GM23338 (cell line): ENCODE data around the gene GORAB. TPM values are rescaled to one million over a fixed set of nuclear protein-coding genes. Genes with fewer than 3 reads are reported as not detected.

ENCODE experiments used
- ATAC-seq: fragments of 200-7000 bp; cut with Tn5 transposase; 3 replicates; pipeline ENCODE4 v1.9.1; 2020
- DNase-seq: peaks from one replicate; pipeline ENCODE4 v3.0.0-alpha.2; 2015; ENCODE audit warnings: low spot score
- H2AFZ ChIP-seq: fragments of 200-600 bp; sonication (generic); 2 replicates; pipeline ENCODE4 v1.8.0; 2016; ENCODE audit warnings: antibody characterized with exemption, mild to moderate bottlenecking, moderate library complexity
- H3F3A ChIP-seq: fragments of 200-600 bp; sonication (generic); replicated peaks from 2 replicates; pipeline ENCODE4 v1.8.0; 2017; ENCODE audit warnings: antibody characterized with exemption, mixed run types, low read depth
- H3K27ac ChIP-seq: fragments of 200-600 bp; sonication (generic); 2 replicates; pipeline ENCODE4 v1.6.1; 2016; ENCODE audit warnings: low read depth
- H3K27me3 ChIP-seq: fragments of 200-600 bp; sonication (generic); 2 replicates; pipeline ENCODE4 v1.8.0; 2016; ENCODE audit warnings: mild to moderate bottlenecking, mixed run types, moderate library complexity; ENCODE audit not compliant: insufficient read depth
- H3K36me3 ChIP-seq: fragments of 200-600 bp; sonication (generic); 2 replicates; pipeline ENCODE4 v1.8.0; 2016; ENCODE audit warnings: mild to moderate bottlenecking; ENCODE audit not compliant: insufficient read depth
- H3K4me1 ChIP-seq: fragments of 200-600 bp; sonication (generic); 2 replicates; pipeline ENCODE4 v1.8.0; 2016; ENCODE audit warnings: mild to moderate bottlenecking, moderate library complexity; ENCODE audit not compliant: insufficient read depth
- H3K4me2 ChIP-seq: fragments of 200-600 bp; sonication (generic); 2 replicates; pipeline ENCODE4 v1.7.1; 2017; ENCODE audit warnings: mixed run types
- H3K4me3 ChIP-seq: fragments of 200-600 bp; sonication (generic); 2 replicates; pipeline ENCODE4 v1.6.1; 2016; ENCODE audit warnings: mixed run types
- H3K79me2 ChIP-seq: fragments of 200-600 bp; sonication (generic); replicated peaks from 2 replicates; pipeline ENCODE4 v1.8.0; 2017; ENCODE audit warnings: mild to moderate bottlenecking; ENCODE audit not compliant: insufficient read depth
- H3K9me2 ChIP-seq: fragments of 200-600 bp; sonication (generic); 2 replicates; pipeline ENCODE4 v1.8.0; 2017; ENCODE audit not compliant: insufficient read depth
- H4K20me1 ChIP-seq: fragments of 200-600 bp; sonication (generic); replicated peaks from 2 replicates; pipeline ENCODE4 v1.8.0; 2017; ENCODE audit warnings: mild to moderate bottlenecking; ENCODE audit not compliant: insufficient read depth
- H3K27ac Mint-ChIP-seq: 2 replicates; pipeline ENCODE4 v1.8.0; 2020; ENCODE audit warnings: inconsistent platforms, mild to moderate bottlenecking, moderate library complexity, mixed read lengths
- H3K27me3 Mint-ChIP-seq: 3 replicates; pipeline ENCODE4 v1.8.0; 2022; ENCODE audit warnings: low read depth, mild to moderate bottlenecking, moderate library complexity, mixed read lengths, inconsistent platforms; ENCODE audit not compliant: insufficient read depth, poor library complexity
- H3K36me3 Mint-ChIP-seq: 3 replicates; pipeline ENCODE4 v1.8.0; 2021; ENCODE audit warnings: low read depth, mild to moderate bottlenecking, inconsistent platforms, moderate library complexity, mixed read lengths
- H3K4me1 Mint-ChIP-seq: 3 replicates; pipeline ENCODE4 v1.8.0; 2020; ENCODE audit warnings: mild to moderate bottlenecking, inconsistent platforms, mixed read lengths
- H3K4me3 Mint-ChIP-seq: 3 replicates; pipeline ENCODE4 v1.8.0; 2021; ENCODE audit warnings: moderate library complexity, mild to moderate bottlenecking, inconsistent platforms, mixed read lengths
- H3K9me3 Mint-ChIP-seq: 3 replicates; pipeline ENCODE4 v1.8.0; 2020; ENCODE audit warnings: moderate library complexity, mild to moderate bottlenecking, inconsistent platforms, mixed read lengths
- CREB1 ChIP-seq: fragments of 250-450 bp; sonication (Bioruptor Pico); IDR thresholded peaks from 2 replicates; pipeline ENCODE4 v1.5.0; 2020; ENCODE audit warnings: low read depth, mild to moderate bottlenecking, moderate library complexity
- EZH2 ChIP-seq: fragments of 200-600 bp; sonication (generic); IDR thresholded peaks from one replicate; pipeline ENCODE4 v1.8.0; 2017; ENCODE audit warnings: antibody characterized with exemption, mild to moderate bottlenecking, low read depth; ENCODE audit not compliant: unreplicated experiment
- EZH2phosphoT487 ChIP-seq: fragments of 200-600 bp; sonication (generic); IDR thresholded peaks from one replicate; pipeline ENCODE4 v1.8.1; 2018; ENCODE audit warnings: antibody characterized with exemption; ENCODE audit not compliant: unreplicated experiment
- JUNB ChIP-seq: IDR thresholded peaks from one replicate; pipeline ENCODE4 v1.6.1; 2016; ENCODE audit warnings: antibody characterized with exemption; ENCODE audit not compliant: unreplicated experiment
- NANOG ChIP-seq: IDR thresholded peaks from 2 replicates; pipeline ENCODE4 v1.6.1; 2016; ENCODE audit warnings: antibody characterized with exemption, borderline replicate concordance
- POLR2AphosphoS5 ChIP-seq: IDR thresholded peaks from 2 replicates; pipeline ENCODE4 v1.6.1; 2016; ENCODE audit warnings: antibody characterized with exemption, low read depth
- STAT1 ChIP-seq: IDR thresholded peaks from one replicate; pipeline ENCODE4 v1.6.1; 2016; ENCODE audit warnings: antibody characterized with exemption; ENCODE audit not compliant: unreplicated experiment
- ZNF114 ChIP-seq: fragments of 250-450 bp; sonication (Bioruptor Pico); IDR thresholded peaks from 2 replicates; pipeline ENCODE4 v1.5.0; 2020; ENCODE audit warnings: mild to moderate bottlenecking, moderate library complexity
- ZNF331 ChIP-seq: fragments of 250-450 bp; sonication (Bioruptor Pico); IDR thresholded peaks from 2 replicates; pipeline ENCODE4 v1.5.0; 2020; ENCODE audit warnings: low read depth, mild to moderate bottlenecking, moderate library complexity
- polyA plus RNA-seq: library from polyadenylated mRNA; unstranded; fragments of >200 nt; fragmentation: Nextera tagmentation; extraction: Ambion mirVana; gene quantifications from 2 replicates; pipeline ENCODE4 v1.2.1, GENCODE V29; 2016
- total RNA-seq: library from RNA; depleted of rRNA; stranded (reverse); fragments of >200 nt; shearing (Covaris generic); gene quantifications from 2 replicates; pipeline ENCODE4 v1.2.3, GENCODE V29; 2014
- TF ChIP-seq, protein P1 (sequence below): fragments of 250-450 bp; sonication (Bioruptor Pico); IDR thresholded peaks from 2 replicates; pipeline ENCODE4 v1.5.0; 2020; ENCODE audit warnings: mild to moderate bottlenecking, moderate library complexity
- TF ChIP-seq, protein P2 (sequence below): IDR thresholded peaks from 2 replicates; pipeline ENCODE4 v1.6.1; 2016; ENCODE audit warnings: antibody characterized with exemption
- TF ChIP-seq, protein P3 (sequence below): IDR thresholded peaks from one replicate; pipeline ENCODE4 v1.6.1; 2018; ENCODE audit warnings: antibody characterized with exemption; ENCODE audit not compliant: unreplicated experiment
- TF ChIP-seq, protein P4 (sequence below), 2 experiments: fragments of 200-600 bp in 1 of 2; sonication (generic) in 1 of 2; conservative IDR thresholded peaks; 2 replicates each; pipeline versions ENCODE4 v1.5.1 to v1.6.1; 2016 to 2017; ENCODE audit warnings: antibody characterized with exemption in 2 of 2, low read depth in 2 of 2, mild to moderate bottlenecking in 2 of 2, moderate library complexity in 1 of 2

GORAB gene
- total and polyA plus RNA-seq, 2 experiments from 2014 or later = 10.4 to 21.1 TPM

DNA sequence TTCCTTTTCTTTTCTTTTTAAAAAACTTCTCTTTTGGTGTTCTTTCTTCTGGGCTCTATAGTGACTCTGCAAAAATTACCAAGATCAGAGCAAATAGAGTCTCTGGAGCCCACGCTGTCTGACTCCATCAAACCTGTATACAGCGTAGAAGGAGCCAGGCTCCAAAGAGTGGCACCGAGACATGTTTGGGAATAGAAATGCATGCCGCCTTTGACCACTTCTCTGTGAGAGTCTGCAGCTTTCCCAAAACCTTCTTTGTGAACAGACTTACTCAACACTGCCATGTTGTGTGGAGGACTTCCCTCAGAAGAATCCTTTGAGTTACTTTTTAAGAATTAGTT lies 55.3 kb downstream of the GORAB start:
- Histone ChIP-seq H4K20me1 (no peaks in the 10 kb centered on the region), H3K36me3 (no peaks in the 10 kb centered on the region), H3F3A (no peaks in the 10 kb centered on the region; the same call in 1 of the 2 replicates), H3K79me2 (no peaks in the 10 kb centered on the region), H3K4me1 (peaks cover 15% of the 10 kb centered on the region), H3K4me3 (no peak overlapping the region), H3K4me2 (no peak overlapping the region), H3K27me3 (peaks cover 69% of the 10 kb centered on the region), H2AFZ (no peak overlapping the region), H3K9me2 (no peaks in the 10 kb centered on the region), H3K27ac (no peak overlapping the region)
- TF ChIP-seq, protein P1, sequence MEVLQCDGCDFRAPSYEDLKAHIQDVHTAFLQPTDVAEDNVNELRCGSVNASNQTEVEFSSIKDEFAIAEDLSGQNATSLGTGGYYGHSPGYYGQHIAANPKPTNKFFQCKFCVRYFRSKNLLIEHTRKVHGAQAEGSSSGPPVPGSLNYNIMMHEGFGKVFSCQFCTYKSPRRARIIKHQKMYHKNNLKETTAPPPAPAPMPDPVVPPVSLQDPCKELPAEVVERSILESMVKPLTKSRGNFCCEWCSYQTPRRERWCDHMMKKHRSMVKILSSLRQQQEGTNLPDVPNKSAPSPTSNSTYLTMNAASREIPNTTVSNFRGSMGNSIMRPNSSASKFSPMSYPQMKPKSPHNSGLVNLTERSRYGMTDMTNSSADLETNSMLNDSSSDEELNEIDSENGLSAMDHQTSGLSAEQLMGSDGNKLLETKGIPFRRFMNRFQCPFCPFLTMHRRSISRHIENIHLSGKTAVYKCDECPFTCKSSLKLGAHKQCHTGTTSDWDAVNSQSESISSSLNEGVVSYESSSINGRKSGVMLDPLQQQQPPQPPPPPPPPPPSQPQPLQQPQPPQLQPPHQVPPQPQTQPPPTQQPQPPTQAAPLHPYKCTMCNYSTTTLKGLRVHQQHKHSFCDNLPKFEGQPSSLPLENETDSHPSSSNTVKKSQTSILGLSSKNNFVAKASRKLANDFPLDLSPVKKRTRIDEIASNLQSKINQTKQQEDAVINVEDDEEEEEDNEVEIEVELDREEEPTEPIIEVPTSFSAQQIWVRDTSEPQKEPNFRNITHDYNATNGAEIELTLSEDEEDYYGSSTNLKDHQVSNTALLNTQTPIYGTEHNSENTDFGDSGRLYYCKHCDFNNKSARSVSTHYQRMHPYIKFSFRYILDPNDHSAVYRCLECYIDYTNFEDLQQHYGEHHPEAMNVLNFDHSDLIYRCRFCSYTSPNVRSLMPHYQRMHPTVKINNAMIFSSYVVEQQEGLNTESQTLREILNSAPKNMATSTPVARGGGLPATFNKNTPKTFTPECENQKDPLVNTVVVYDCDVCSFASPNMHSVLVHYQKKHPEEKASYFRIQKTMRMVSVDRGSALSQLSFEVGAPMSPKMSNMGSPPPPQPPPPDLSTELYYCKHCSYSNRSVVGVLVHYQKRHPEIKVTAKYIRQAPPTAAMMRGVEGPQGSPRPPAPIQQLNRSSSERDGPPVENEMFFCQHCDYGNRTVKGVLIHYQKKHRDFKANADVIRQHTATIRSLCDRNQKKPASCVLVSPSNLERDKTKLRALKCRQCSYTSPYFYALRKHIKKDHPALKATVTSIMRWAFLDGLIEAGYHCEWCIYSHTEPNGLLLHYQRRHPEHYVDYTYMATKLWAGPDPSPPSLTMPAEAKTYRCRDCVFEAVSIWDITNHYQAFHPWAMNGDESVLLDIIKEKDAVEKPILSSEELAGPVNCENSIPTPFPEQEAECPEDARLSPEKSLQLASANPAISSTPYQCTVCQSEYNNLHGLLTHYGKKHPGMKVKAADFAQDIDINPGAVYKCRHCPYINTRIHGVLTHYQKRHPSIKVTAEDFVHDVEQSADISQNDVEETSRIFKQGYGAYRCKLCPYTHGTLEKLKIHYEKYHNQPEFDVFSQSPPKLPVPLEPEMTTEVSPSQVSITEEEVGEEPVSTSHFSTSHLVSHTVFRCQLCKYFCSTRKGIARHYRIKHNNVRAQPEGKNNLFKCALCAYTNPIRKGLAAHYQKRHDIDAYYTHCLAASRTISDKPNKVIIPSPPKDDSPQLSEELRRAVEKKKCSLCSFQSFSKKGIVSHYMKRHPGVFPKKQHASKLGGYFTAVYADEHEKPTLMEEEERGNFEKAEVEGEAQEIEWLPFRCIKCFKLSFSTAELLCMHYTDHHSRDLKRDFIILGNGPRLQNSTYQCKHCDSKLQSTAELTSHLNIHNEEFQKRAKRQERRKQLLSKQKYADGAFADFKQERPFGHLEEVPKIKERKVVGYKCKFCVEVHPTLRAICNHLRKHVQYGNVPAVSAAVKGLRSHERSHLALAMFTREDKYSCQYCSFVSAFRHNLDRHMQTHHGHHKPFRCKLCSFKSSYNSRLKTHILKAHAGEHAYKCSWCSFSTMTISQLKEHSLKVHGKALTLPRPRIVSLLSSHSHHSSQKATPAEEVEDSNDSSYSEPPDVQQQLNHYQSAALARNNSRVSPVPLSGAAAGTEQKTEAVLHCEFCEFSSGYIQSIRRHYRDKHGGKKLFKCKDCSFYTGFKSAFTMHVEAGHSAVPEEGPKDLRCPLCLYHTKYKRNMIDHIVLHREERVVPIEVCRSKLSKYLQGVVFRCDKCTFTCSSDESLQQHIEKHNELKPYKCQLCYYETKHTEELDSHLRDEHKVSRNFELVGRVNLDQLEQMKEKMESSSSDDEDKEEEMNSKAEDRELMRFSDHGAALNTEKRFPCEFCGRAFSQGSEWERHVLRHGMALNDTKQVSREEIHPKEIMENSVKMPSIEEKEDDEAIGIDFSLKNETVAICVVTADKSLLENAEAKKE (CRISPR knock-in tag) = no peak
- TF ChIP-seq ZNF331 (CRISPR knock-in tag) (no peak), ZNF114 (no peak), POLR2AphosphoS5 (no peak), NANOG (no peak), EZH2phosphoT487 (no peak), CREB1 (CRISPR knock-in tag) (no peak), STAT1 (no peak), JUNB (no peak), EZH2 (no peak)
- TF ChIP-seq, protein P2, sequence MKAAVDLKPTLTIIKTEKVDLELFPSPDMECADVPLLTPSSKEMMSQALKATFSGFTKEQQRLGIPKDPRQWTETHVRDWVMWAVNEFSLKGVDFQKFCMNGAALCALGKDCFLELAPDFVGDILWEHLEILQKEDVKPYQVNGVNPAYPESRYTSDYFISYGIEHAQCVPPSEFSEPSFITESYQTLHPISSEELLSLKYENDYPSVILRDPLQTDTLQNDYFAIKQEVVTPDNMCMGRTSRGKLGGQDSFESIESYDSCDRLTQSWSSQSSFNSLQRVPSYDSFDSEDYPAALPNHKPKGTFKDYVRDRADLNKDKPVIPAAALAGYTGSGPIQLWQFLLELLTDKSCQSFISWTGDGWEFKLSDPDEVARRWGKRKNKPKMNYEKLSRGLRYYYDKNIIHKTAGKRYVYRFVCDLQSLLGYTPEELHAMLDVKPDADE = no peak
- TF ChIP-seq, protein P3, sequence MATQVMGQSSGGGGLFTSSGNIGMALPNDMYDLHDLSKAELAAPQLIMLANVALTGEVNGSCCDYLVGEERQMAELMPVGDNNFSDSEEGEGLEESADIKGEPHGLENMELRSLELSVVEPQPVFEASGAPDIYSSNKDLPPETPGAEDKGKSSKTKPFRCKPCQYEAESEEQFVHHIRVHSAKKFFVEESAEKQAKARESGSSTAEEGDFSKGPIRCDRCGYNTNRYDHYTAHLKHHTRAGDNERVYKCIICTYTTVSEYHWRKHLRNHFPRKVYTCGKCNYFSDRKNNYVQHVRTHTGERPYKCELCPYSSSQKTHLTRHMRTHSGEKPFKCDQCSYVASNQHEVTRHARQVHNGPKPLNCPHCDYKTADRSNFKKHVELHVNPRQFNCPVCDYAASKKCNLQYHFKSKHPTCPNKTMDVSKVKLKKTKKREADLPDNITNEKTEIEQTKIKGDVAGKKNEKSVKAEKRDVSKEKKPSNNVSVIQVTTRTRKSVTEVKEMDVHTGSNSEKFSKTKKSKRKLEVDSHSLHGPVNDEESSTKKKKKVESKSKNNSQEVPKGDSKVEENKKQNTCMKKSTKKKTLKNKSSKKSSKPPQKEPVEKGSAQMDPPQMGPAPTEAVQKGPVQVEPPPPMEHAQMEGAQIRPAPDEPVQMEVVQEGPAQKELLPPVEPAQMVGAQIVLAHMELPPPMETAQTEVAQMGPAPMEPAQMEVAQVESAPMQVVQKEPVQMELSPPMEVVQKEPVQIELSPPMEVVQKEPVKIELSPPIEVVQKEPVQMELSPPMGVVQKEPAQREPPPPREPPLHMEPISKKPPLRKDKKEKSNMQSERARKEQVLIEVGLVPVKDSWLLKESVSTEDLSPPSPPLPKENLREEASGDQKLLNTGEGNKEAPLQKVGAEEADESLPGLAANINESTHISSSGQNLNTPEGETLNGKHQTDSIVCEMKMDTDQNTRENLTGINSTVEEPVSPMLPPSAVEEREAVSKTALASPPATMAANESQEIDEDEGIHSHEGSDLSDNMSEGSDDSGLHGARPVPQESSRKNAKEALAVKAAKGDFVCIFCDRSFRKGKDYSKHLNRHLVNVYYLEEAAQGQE = no peak
- TF ChIP-seq, protein P4, sequence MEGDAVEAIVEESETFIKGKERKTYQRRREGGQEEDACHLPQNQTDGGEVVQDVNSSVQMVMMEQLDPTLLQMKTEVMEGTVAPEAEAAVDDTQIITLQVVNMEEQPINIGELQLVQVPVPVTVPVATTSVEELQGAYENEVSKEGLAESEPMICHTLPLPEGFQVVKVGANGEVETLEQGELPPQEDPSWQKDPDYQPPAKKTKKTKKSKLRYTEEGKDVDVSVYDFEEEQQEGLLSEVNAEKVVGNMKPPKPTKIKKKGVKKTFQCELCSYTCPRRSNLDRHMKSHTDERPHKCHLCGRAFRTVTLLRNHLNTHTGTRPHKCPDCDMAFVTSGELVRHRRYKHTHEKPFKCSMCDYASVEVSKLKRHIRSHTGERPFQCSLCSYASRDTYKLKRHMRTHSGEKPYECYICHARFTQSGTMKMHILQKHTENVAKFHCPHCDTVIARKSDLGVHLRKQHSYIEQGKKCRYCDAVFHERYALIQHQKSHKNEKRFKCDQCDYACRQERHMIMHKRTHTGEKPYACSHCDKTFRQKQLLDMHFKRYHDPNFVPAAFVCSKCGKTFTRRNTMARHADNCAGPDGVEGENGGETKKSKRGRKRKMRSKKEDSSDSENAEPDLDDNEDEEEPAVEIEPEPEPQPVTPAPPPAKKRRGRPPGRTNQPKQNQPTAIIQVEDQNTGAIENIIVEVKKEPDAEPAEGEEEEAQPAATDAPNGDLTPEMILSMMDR (conservative IDR thresholded peaks at IDR 0.05; ENCODE audit: low read depth in 2 of 2) = no peak
- DNase-seq (no peak), ATAC-seq (no peak)
- Mint-ChIP-seq H3K4me3 (no peak overlapping the region), H3K4me1 (peaks cover 17% of the 10 kb centered on the region), H3K9me3 (no peaks in the 10 kb centered on the region), H3K27ac (no peak overlapping the region), H3K27me3 (peaks cover 8% of the 10 kb centered on the region), H3K36me3 (no peaks in the 10 kb centered on the region)
